HEK293 (cell line): ENCODE measurements around the gene RFTN1.

Experiments
- CTCF ChIA-PET: fragments of 350-600 bp; formaldehyde crosslinking; extraction: SDS; loops from one replicate; lab custom pipeline; 2021; ENCODE audit warnings: antibody characterized with exemption; lab: Yijun Ruan, JAX
- POLR2A ChIA-PET: fragments of 300-600 bp; formaldehyde crosslinking; extraction: SDS; loops from one replicate; lab custom pipeline; 2020; ENCODE audit warnings: antibody characterized with exemption, inconsistent platforms; lab: Yijun Ruan, JAX
- H3K27ac ChIP-seq: fragments of 200-500 bp; sonication (Bioruptor generic); 2 replicates; pipeline ENCODE4 v1.5.1; 2014; ENCODE audit warnings: low read depth, low read length, control low read depth, inconsistent platforms; ENCODE audit errors: extremely low read depth
- H3K36me3 ChIP-seq, 2 experiments: fragments of 200-500 bp in 1 of 2; sonication (Bioruptor generic) in 1 of 2; 1 replicate in 1 of 2; 2 replicates in 1 of 2; pipeline ENCODE4 v1.5.1; 2014 to 2017; ENCODE audit warnings: inconsistent platforms in 2 of 2, low read length in 2 of 2; ENCODE audit not compliant: control insufficient read depth in 2 of 2, insufficient read depth in 1 of 2
- H3K4me1 ChIP-seq: fragments of 200-500 bp; sonication (Bioruptor generic); 2 replicates; pipeline ENCODE4 v1.5.1; 2014; ENCODE audit warnings: mild to moderate bottlenecking, low read length, inconsistent platforms; ENCODE audit not compliant: control insufficient read depth, insufficient read depth
- H3K4me3 ChIP-seq: 2 replicates; pipeline ENCODE4 v1.5.1; 2011; ENCODE audit warnings: low read depth, mild to moderate bottlenecking, control low read depth, low read length, moderate library complexity
- H3K9me3 ChIP-seq: fragments of 200-500 bp; sonication (Bioruptor generic); 2 replicates; pipeline ENCODE4 v1.5.1; 2014; ENCODE audit warnings: low read depth, low read length, inconsistent platforms; ENCODE audit not compliant: control insufficient read depth, insufficient read depth
- BCL11B ChIP-seq: fragments of 450-650 bp; formaldehyde crosslinking; IDR thresholded peaks from 2 replicates; pipeline ENCODE4 v1.5.1; 2016; ENCODE audit warnings: low read depth, missing biosample characterization, missing genetic modification characterization
- GFI1B ChIP-seq: fragments of 450-650 bp; formaldehyde crosslinking; IDR thresholded peaks from 2 replicates; pipeline ENCODE4 v1.5.1; 2016; ENCODE audit warnings: missing biosample characterization, missing genetic modification characterization
- SP7 ChIP-seq: fragments of 450-650 bp; formaldehyde crosslinking; IDR thresholded peaks from 2 replicates; pipeline ENCODE4 v1.5.1; 2016; ENCODE audit warnings: missing biosample characterization, missing genetic modification characterization
- YY2 ChIP-seq: fragments of 450-650 bp; formaldehyde crosslinking; IDR thresholded peaks from 2 replicates; pipeline ENCODE4 v1.5.1; 2016; ENCODE audit warnings: missing biosample characterization, missing genetic modification characterization
- ZBTB20 ChIP-seq: fragments of 450-650 bp; formaldehyde crosslinking; IDR thresholded peaks from 2 replicates; pipeline ENCODE4 v1.5.1; 2016; ENCODE audit warnings: missing biosample characterization, missing genetic modification characterization
- ZBTB21 ChIP-seq: fragments of 450-650 bp; formaldehyde crosslinking; IDR thresholded peaks from 2 replicates; pipeline ENCODE4 v1.5.1; 2017; ENCODE audit warnings: missing biosample characterization, missing genetic modification characterization
- ZFP37 ChIP-seq: fragments of 450-650 bp; formaldehyde crosslinking; IDR thresholded peaks from 2 replicates; pipeline ENCODE4 v1.5.1; 2016; ENCODE audit warnings: missing biosample characterization, missing genetic modification characterization
- ZNF121 ChIP-seq: fragments of 450-650 bp; formaldehyde crosslinking; IDR thresholded peaks from 2 replicates; pipeline ENCODE4 v1.5.1; 2016; ENCODE audit warnings: missing biosample characterization, missing genetic modification characterization
- ZNF138 ChIP-seq: fragments of 450-650 bp; formaldehyde crosslinking; IDR thresholded peaks from 2 replicates; pipeline ENCODE4 v1.5.1; 2016; ENCODE audit warnings: missing biosample characterization, missing genetic modification characterization, borderline replicate concordance
- ZNF155 ChIP-seq: fragments of 450-650 bp; formaldehyde crosslinking; IDR thresholded peaks from 2 replicates; pipeline ENCODE4 v1.5.1; 2016; ENCODE audit warnings: missing biosample characterization, missing genetic modification characterization
- ZNF19 ChIP-seq: fragments of 450-650 bp; formaldehyde crosslinking; IDR thresholded peaks from 2 replicates; pipeline ENCODE4; 2016; ENCODE audit warnings: missing biosample characterization, missing genetic modification characterization, low read depth
- ZNF214 ChIP-seq: fragments of 450-650 bp; formaldehyde crosslinking; IDR thresholded peaks from 2 replicates; pipeline ENCODE4 v1.5.1; 2017; ENCODE audit warnings: missing biosample characterization, mild to moderate bottlenecking, missing genetic modification characterization, borderline replicate concordance
- ZNF658 ChIP-seq: fragments of 450-650 bp; formaldehyde crosslinking; IDR thresholded peaks from 2 replicates; pipeline ENCODE4; 2016; ENCODE audit warnings: missing biosample characterization, missing genetic modification characterization
- TF ChIP-seq, protein P1 (sequence below): fragments of 450-650 bp; formaldehyde crosslinking; IDR thresholded peaks from 2 replicates; pipeline ENCODE4 v1.5.1; 2016; ENCODE audit warnings: missing biosample characterization, missing genetic modification characterization
- TF ChIP-seq, protein P2 (sequence below): fragments of 450-650 bp; formaldehyde crosslinking; IDR thresholded peaks from 2 replicates; pipeline ENCODE4 v1.5.1; 2016; ENCODE audit warnings: missing biosample characterization, missing genetic modification characterization
- TF ChIP-seq, protein P3 (sequence below): fragments of 450-650 bp; formaldehyde crosslinking; IDR thresholded peaks from 2 replicates; pipeline ENCODE4 v1.5.1; 2016; ENCODE audit warnings: missing biosample characterization, missing genetic modification characterization
- TF ChIP-seq, protein P4 (sequence below): fragments of 450-650 bp; formaldehyde crosslinking; IDR thresholded peaks from 2 replicates; pipeline ENCODE4 v1.5.1; 2016; ENCODE audit warnings: missing biosample characterization, missing genetic modification characterization
- TF ChIP-seq, protein P5 (sequence below): fragments of 450-650 bp; formaldehyde crosslinking; IDR thresholded peaks from 2 replicates; pipeline ENCODE4 v1.5.1; 2017; ENCODE audit warnings: missing biosample characterization, missing genetic modification characterization
- TF ChIP-seq, protein P6 (sequence below): fragments of 450-650 bp; formaldehyde crosslinking; IDR thresholded peaks from 2 replicates; pipeline ENCODE4 v1.5.1; 2017; ENCODE audit warnings: missing biosample characterization, missing genetic modification characterization

The RFTN1 gene

DNA sequence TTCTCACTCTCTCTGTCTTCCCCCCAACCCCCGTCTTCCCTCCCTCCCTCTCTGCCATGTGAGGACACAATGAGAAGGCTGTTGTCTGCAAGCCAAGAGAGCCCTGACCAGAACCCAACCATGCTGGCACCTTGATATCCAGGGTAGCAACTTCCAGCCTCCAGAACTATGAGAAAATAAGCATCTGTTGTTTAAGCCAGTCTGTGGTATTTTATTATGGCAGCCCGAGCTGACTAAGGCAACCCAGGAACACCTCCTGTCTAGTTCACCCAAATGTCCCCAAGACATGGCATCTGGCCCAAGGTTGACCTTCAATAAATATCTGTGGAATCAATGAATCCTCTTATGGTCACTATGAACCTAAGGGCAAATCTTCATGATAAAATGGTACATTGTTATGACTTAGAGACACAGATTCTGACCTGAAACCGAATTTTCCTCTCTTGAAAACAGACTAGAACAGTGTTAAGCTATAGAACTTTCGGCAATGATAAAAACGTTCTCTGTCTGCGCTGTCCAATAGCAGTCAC, 26.5 kb downstream of the RFTN1 start:
- H3K27ac ChIP-seq, result no peak overlapping the region
- POLR2A ChIA-PET, result no interaction called here

DNA sequence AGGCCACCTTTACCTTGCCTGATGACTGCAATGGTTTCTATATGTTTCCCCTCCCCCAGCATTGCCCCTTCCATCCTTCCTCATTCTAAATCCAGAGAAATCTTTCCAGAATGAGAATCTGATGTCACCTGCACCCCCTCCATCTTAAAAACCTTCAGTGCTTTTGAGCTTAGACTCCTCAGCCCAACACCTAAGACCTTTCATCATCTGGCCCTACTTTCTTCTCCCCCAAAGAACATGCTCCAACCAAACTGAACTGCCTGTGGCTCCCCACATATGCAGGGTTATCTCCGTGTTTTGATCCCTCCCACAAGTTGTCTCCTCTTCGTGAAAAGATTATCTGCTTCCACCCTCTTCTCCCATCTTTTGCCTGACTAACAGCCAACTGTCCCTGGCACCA, 27.3 kb downstream of the RFTN1 start:
- no peak overlapping the region for H3K4me3 ChIP-seq
- POLR2A ChIA-PET, result no interaction called here
- H3K9me3 ChIP-seq, result no peaks in the 10 kb centered on the region
- TF ChIP-seq, protein P1, sequence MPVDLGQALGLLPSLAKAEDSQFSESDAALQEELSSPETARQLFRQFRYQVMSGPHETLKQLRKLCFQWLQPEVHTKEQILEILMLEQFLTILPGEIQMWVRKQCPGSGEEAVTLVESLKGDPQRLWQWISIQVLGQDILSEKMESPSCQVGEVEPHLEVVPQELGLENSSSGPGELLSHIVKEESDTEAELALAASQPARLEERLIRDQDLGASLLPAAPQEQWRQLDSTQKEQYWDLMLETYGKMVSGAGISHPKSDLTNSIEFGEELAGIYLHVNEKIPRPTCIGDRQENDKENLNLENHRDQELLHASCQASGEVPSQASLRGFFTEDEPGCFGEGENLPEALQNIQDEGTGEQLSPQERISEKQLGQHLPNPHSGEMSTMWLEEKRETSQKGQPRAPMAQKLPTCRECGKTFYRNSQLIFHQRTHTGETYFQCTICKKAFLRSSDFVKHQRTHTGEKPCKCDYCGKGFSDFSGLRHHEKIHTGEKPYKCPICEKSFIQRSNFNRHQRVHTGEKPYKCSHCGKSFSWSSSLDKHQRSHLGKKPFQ (tag by site-specific recombination), result no peak
- TF ChIP-seq, protein P2, sequence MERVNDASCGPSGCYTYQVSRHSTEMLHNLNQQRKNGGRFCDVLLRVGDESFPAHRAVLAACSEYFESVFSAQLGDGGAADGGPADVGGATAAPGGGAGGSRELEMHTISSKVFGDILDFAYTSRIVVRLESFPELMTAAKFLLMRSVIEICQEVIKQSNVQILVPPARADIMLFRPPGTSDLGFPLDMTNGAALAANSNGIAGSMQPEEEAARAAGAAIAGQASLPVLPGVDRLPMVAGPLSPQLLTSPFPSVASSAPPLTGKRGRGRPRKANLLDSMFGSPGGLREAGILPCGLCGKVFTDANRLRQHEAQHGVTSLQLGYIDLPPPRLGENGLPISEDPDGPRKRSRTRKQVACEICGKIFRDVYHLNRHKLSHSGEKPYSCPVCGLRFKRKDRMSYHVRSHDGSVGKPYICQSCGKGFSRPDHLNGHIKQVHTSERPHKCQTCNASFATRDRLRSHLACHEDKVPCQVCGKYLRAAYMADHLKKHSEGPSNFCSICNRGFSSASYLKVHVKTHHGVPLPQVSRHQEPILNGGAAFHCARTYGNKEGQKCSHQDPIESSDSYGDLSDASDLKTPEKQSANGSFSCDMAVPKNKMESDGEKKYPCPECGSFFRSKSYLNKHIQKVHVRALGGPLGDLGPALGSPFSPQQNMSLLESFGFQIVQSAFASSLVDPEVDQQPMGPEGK, result no peak
- TF ChIP-seq ZFP37 (tag by site-specific recombination) (no peak), ZNF658 (tag by site-specific recombination) (no peak), ZNF121 (tag by site-specific recombination) (no peak), SP7 (tag by site-specific recombination) (no peak), ZNF155 (tag by site-specific recombination) (no peak), YY2 (tag by site-specific recombination) (no peak)
- TF ChIP-seq, protein P3, sequence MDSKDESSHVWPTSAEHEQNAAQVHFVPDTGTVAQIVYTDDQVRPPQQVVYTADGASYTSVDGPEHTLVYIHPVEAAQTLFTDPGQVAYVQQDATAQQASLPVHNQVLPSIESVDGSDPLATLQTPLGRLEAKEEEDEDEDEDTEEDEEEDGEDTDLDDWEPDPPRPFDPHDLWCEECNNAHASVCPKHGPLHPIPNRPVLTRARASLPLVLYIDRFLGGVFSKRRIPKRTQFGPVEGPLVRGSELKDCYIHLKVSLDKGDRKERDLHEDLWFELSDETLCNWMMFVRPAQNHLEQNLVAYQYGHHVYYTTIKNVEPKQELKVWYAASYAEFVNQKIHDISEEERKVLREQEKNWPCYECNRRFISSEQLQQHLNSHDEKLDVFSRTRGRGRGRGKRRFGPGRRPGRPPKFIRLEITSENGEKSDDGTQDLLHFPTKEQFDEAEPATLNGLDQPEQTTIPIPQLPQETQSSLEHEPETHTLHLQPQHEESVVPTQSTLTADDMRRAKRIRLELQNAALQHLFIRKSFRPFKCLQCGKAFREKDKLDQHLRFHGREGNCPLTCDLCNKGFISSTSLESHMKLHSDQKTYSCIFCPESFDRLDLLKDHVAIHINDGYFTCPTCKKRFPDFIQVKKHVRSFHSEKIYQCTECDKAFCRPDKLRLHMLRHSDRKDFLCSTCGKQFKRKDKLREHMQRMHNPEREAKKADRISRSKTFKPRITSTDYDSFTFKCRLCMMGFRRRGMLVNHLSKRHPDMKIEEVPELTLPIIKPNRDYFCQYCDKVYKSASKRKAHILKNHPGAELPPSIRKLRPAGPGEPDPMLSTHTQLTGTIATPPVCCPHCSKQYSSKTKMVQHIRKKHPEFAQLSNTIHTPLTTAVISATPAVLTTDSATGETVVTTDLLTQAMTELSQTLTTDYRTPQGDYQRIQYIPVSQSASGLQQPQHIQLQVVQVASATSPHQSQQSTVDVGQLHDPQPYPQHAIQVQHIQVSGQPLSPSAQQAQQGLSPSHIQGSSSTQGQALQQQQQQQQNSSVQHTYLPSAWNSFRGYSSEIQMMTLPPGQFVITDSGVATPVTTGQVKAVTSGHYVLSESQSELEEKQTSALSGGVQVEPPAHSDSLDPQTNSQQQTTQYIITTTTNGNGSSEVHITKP (tag by site-specific recombination), result no peak
- no peak overlapping the region for H3K27ac ChIP-seq
- CTCF ChIA-PET, result no interaction called here
- peaks cover 1 to 4% of the 10 kb centered on the region in 2 experiments; a peak in 2 of 3 replicates for H3K36me3 ChIP-seq
- peaks cover 28% of the 10 kb centered on the region for H3K4me1 ChIP-seq

More for the DNA sequence above, 26.5 kb downstream of the RFTN1 start:
- Histone ChIP-seq H3K36me3 (peaks cover 4 to 8% of the 10 kb centered on the region in 2 experiments; a peak in 2 of 3 replicates), H3K9me3 (no peaks in the 10 kb centered on the region), H3K4me3 (no peak overlapping the region), H3K4me1 (peaks cover 21% of the 10 kb centered on the region)
- no peak for TF ChIP-seq ZNF214
- no peak for TF ChIP-seq ZBTB21
- no peak for TF ChIP-seq ZNF19 (tag by site-specific recombination)
- no peak for TF ChIP-seq BCL11B (tag by site-specific recombination)
- CTCF ChIA-PET, result no interaction called here

DNA sequence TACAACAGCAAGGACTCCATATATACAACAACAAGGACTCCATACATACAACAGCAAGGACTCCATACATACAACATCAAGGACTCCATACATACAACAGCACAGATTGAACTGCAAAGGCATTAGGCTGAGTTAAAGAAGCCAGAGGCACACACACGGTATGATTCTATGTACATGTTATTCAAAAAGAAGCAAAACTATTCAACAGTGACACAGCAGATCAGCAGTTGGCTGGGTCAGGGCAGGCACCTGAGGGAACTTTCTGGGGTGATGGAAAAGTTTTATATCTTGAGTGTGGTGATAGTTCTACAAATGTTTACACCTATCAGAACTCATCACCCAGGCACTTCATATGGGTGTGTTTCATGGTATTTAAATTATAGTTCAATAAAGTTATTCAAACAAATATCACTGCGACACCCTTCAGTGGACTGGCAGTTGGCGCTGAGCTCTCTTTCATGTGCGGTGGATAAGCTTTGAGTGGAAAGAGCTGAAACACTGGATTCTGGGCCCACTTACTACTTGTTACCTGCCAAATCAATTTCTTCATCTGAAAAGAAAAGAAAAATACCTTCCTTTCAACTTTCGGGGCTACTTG, 28.0 kb downstream of the RFTN1 start:
- no peak overlapping the region for H3K27ac ChIP-seq
- H3K4me3 ChIP-seq, result no peak overlapping the region
- peaks cover 0 to 4% of the 10 kb centered on the region in 2 experiments; a peak in 1 of 3 replicates for H3K36me3 ChIP-seq
- H3K9me3 ChIP-seq, result no peaks in the 10 kb centered on the region
- ChIA-PET POLR2A (no interaction called here), CTCF (no interaction called here)
- peaks cover 29% of the 10 kb centered on the region for H3K4me1 ChIP-seq
- TF ChIP-seq, protein P4, sequence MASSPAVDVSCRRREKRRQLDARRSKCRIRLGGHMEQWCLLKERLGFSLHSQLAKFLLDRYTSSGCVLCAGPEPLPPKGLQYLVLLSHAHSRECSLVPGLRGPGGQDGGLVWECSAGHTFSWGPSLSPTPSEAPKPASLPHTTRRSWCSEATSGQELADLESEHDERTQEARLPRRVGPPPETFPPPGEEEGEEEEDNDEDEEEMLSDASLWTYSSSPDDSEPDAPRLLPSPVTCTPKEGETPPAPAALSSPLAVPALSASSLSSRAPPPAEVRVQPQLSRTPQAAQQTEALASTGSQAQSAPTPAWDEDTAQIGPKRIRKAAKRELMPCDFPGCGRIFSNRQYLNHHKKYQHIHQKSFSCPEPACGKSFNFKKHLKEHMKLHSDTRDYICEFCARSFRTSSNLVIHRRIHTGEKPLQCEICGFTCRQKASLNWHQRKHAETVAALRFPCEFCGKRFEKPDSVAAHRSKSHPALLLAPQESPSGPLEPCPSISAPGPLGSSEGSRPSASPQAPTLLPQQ, result no peak
- TF ChIP-seq ZNF138 (tag by site-specific recombination) (no peak), ZFP37 (tag by site-specific recombination) (no peak), ZBTB20 (no peak), GFI1B (tag by site-specific recombination) (no peak)
- TF ChIP-seq, protein P5, sequence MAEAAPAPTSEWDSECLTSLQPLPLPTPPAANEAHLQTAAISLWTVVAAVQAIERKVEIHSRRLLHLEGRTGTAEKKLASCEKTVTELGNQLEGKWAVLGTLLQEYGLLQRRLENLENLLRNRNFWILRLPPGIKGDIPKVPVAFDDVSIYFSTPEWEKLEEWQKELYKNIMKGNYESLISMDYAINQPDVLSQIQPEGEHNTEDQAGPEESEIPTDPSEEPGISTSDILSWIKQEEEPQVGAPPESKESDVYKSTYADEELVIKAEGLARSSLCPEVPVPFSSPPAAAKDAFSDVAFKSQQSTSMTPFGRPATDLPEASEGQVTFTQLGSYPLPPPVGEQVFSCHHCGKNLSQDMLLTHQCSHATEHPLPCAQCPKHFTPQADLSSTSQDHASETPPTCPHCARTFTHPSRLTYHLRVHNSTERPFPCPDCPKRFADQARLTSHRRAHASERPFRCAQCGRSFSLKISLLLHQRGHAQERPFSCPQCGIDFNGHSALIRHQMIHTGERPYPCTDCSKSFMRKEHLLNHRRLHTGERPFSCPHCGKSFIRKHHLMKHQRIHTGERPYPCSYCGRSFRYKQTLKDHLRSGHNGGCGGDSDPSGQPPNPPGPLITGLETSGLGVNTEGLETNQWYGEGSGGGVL (tag by site-specific recombination), result no peak
- TF ChIP-seq, protein P6, sequence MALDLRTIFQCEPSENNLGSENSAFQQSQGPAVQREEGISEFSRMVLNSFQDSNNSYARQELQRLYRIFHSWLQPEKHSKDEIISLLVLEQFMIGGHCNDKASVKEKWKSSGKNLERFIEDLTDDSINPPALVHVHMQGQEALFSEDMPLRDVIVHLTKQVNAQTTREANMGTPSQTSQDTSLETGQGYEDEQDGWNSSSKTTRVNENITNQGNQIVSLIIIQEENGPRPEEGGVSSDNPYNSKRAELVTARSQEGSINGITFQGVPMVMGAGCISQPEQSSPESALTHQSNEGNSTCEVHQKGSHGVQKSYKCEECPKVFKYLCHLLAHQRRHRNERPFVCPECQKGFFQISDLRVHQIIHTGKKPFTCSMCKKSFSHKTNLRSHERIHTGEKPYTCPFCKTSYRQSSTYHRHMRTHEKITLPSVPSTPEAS (tag by site-specific recombination), result no peak
